Measurements from ENCODE around the gene TRAPPC3.

The TRAPPC3 gene

GRCh38 chr1:36151134-36151844, 2.0 kb upstream of the TRAPPC3 start:
- in situ Hi-C loops (cut with HindIII; ENCODE audit: low sequenced_read_pairs): no loop called here
- H3K4me3 ChIP-seq (ENCODE audit: low read depth, low read length): peak overlapping the region; percentile 4
- TF ChIP-seq CTCF (IDR thresholded peaks at IDR 0.05; ENCODE audit: low read depth, low read length, missing control alignments): no peak
- DNase-seq (ENCODE audit: low read depth): no peak

- TF ChIP-seq CTCF (IDR thresholded peaks at IDR 0.05; ENCODE audit: low read depth, low read length, missing control alignments): no peak
- peak; percentile 85 for DNase-seq (ENCODE audit: low read depth)
- H3K4me3 ChIP-seq (ENCODE audit: low read depth, low read length): peak overlapping the region; percentile 21
- in situ Hi-C loops (cut with HindIII; ENCODE audit: low sequenced_read_pairs): no loop called here
Measured at GRCh38 chr1:36150296-36151133, 1.2 kb upstream of the TRAPPC3 start.

DNA sequence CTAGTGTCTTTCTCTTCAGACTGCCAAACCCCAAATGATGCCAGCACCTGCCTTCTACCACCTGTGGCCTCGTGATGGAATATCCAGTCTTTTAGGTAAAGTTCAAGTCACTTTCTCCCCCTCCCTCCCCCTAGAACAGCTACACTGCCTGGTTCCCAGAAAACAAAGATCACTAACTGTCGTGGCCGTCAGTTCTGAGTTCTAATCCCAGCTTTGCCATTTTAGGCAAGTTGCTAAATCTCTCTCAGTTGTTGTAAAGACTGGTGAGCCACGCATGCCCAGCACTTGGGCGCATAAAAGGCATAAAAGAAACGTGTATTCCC, 648 bp upstream of the TRAPPC3 start:
- in situ Hi-C loops (cut with HindIII; ENCODE audit: low sequenced_read_pairs): no loop called here
- H3K4me3 ChIP-seq (ENCODE audit: low read depth, low read length): no peak overlapping the region
- TF ChIP-seq CTCF (IDR thresholded peaks at IDR 0.05; ENCODE audit: low read depth, low read length, missing control alignments): no peak
- DNase-seq (ENCODE audit: low read depth): no peak

DNA sequence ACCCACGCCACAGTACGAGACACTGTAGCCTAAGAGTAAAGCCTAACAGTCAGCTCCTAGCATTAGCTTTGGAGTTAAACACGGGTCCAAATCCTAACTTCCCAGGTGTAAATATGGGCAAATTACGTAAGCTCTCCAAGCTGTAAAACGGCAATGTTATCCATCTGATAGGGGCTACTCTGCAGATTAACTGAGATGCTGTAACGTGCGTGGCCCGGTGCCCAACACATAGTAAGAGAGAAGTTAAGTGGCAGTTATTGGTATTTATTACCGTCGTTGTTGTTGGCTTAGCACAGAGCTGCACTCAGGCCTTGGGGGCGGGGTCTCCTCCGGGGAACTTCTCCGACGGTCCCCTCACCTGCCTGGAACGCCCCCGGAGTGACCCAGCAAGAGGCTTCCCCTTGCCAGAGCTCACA, 457 bp downstream of the TRAPPC3 start:
- no peak for DNase-seq (ENCODE audit: low read depth)
- TF ChIP-seq CTCF (IDR thresholded peaks at IDR 0.05; ENCODE audit: low read depth, low read length, missing control alignments): no peak
- in situ Hi-C loops (cut with HindIII; ENCODE audit: low sequenced_read_pairs): no loop called here
- peak overlapping the region; percentile 71 for H3K4me3 ChIP-seq (ENCODE audit: low read depth, low read length)

DNA sequence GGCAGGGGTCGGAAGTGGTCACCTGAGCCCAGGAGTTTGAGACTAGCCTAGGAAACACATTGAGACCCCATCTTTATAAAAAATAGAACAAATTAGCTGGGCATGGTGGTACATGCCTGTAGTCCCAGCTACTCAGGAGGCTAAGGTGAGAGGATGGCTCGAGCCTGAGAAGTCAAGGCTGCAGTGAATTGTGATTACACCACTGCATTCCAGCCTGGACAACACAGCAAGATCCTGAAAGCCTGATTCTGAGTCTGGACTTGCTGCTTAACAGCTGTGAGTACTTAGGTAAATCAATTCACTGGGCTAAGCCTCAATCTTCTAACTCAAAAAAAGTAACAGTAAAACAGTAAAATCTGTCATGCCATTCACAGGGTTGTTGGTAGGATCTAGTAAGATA, 4.9 kb downstream of the TRAPPC3 start:
- in situ Hi-C loops (cut with HindIII; ENCODE audit: low sequenced_read_pairs): no loop called here
- DNase-seq (ENCODE audit: low read depth): no peak
- H3K4me3 ChIP-seq (ENCODE audit: low read depth, low read length): no peak overlapping the region
- no peak for TF ChIP-seq CTCF (IDR thresholded peaks at IDR 0.05; ENCODE audit: low read depth, low read length, missing control alignments)

- in situ Hi-C loops (cut with HindIII; ENCODE audit: low sequenced_read_pairs): no loop called here
- H3K4me3 ChIP-seq (ENCODE audit: low read depth, low read length): no peak overlapping the region
- DNase-seq (ENCODE audit: low read depth): no peak
- TF ChIP-seq CTCF (IDR thresholded peaks at IDR 0.05; ENCODE audit: low read depth, low read length, missing control alignments): no peak
Measured at GRCh38 chr1:36143424-36143823, 5.9 kb downstream of the TRAPPC3 start.
